ENCODE measurements around the gene SEC14L1.
"Not testable (repeated sequence)": the region's sequence is repeated elsewhere in the genome, so short reads cannot be mapped to it uniquely, and the experiment has no call there.

Gene SEC14L1

DNA sequence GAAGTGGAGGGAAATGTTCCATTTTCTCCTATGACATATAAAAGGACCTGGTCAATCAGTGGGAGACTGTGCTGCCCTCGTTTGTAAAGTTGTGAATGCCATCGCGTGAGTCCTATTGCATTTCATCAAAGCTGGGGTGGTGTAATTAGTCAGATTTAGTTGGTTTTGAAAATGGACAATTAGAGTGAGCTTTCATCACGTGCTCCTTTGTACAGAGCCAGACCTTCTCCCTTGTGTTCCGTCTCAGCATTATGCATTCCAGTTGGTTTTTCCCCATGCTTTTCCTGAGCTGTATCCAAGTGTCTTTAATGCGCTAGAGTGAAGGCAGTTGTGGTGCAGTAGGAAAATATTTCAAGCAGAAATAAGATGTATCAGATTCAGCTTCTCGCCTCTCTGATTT lies 10.4 kb downstream of the SEC14L1 start:
- Histone ChIP-seq H3K4me3 (ENCODE audit: low read depth, low read length) (no peak overlapping the region), H3K27ac (ENCODE audit: extremely low read depth, low read depth, low read length) (no peak overlapping the region), H3K36me3 (ENCODE audit: control insufficient read depth in 2 of 2, insufficient read depth in 1 of 2, low read length in 2 of 2) (peaks cover 8 to 29% of the 10 kb centered on the region in 2 experiments), H3K4me1 (ENCODE audit: control insufficient read depth, insufficient read depth, low read length) (peaks cover 17% of the 10 kb centered on the region), H3K9me3 (ENCODE audit: control insufficient read depth, insufficient read depth, low read depth, low read length) (no peaks in the 10 kb centered on the region)
- ChIA-PET CTCF (interaction anchor here (0.8 kb wide), 1 partner anchor 10 kb away, joined by 3 read pairs; no protein-coding TSS in a partner anchor), POLR2A (no interaction called here)
- TF ChIP-seq YY1 (tag by site-specific recombination; IDR thresholded peaks at IDR 0.05), result no peak
- TF ChIP-seq, protein P1, sequence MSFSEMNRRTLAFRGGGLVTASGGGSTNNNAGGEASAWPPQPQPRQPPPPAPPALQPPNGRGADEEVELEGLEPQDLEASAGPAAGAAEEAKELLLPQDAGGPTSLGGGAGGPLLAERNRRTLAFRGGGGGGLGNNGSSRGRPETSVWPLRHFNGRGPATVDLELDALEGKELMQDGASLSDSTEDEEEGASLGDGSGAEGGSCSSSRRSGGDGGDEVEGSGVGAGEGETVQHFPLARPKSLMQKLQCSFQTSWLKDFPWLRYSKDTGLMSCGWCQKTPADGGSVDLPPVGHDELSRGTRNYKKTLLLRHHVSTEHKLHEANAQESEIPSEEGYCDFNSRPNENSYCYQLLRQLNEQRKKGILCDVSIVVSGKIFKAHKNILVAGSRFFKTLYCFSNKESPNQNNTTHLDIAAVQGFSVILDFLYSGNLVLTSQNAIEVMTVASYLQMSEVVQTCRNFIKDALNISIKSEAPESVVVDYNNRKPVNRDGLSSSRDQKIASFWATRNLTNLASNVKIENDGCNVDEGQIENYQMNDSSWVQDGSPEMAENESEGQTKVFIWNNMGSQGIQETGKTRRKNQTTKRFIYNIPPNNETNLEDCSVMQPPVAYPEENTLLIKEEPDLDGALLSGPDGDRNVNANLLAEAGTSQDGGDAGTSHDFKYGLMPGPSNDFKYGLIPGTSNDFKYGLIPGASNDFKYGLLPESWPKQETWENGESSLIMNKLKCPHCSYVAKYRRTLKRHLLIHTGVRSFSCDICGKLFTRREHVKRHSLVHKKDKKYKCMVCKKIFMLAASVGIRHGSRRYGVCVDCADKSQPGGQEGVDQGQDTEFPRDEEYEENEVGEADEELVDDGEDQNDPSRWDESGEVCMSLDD (tag by site-specific recombination; IDR thresholded peaks at IDR 0.05), result no peak
- TF ChIP-seq ZSCAN16 (tag by site-specific recombination; IDR thresholded peaks at IDR 0.05), result no peak
- TF ChIP-seq ZNF184 (tag by site-specific recombination; IDR thresholded peaks at IDR 0.05), result no peak
- no peak for TF ChIP-seq ZNF112 (tag by site-specific recombination; IDR thresholded peaks at IDR 0.05)
- no peak for TF ChIP-seq ZNF354C (tag by site-specific recombination; IDR thresholded peaks at IDR 0.05; ENCODE audit: borderline replicate concordance, low read depth)
- TF ChIP-seq ZNF629 (tag by site-specific recombination; IDR thresholded peaks at IDR 0.05), result no peak
- TF ChIP-seq ZNF624 (tag by site-specific recombination; IDR thresholded peaks at IDR 0.05), result no peak
- no peak for TF ChIP-seq ZNF664 (tag by site-specific recombination; IDR thresholded peaks at IDR 0.05)
- TF ChIP-seq ZNF548 (tag by site-specific recombination; IDR thresholded peaks at IDR 0.05), result no peak
- no peak for TF ChIP-seq ZBTB26 (tag by site-specific recombination; optimal IDR thresholded peaks at IDR 0.05)
- TF ChIP-seq OSR2 (tag by site-specific recombination; IDR thresholded peaks at IDR 0.05), result no peak
- TF ChIP-seq SP3 (tag by site-specific recombination; IDR thresholded peaks at IDR 0.05), result no peak

GRCh38 chr17:77152056-77152455 lies 11.3 kb downstream of the SEC14L1 start:
- H3K9me3 ChIP-seq (ENCODE audit: control insufficient read depth, insufficient read depth, low read depth, low read length); H3K4me3 ChIP-seq (ENCODE audit: low read depth, low read length); H3K27ac ChIP-seq (ENCODE audit: extremely low read depth, low read depth, low read length); H3K4me1 ChIP-seq (ENCODE audit: control insufficient read depth, insufficient read depth, low read length): not testable (repeated sequence)
- ChIA-PET CTCF (interaction anchor here (0.5 to 0.7 kb wide), 2 partner anchors 46 to 741 kb away, joined by 3 read pairs; no protein-coding TSS in a partner anchor), POLR2A (interaction anchor here (0.6 to 0.7 kb wide), 2 partner anchors 31 to 1062 kb away, joined by 3 to 6 read pairs; no protein-coding TSS in a partner anchor)
- peaks cover 8 to 29% of the 10 kb centered on the region in 2 experiments for H3K36me3 ChIP-seq (ENCODE audit: control insufficient read depth in 2 of 2, insufficient read depth in 1 of 2, low read length in 2 of 2)

DNA sequence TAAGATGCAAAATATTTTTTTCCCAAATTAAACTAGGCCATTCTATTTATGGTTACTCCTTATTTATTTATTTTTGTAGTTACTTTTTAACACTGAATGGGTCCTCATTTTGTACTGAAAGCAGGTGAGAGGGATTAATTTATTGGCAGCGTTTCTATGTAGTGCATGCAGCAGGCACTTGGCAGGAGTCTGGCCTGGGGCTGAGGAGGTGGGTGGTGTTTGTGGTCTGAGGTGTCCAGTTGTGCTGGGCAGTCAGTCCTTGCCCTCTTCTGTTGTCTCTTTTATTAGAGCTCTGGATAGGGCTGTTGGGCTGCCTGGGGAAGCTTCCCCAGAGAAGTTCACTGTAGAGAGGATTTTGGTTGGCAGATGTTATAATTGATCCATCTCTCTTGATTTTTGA lies 12.7 kb downstream of the SEC14L1 start:
- Histone ChIP-seq H3K4me1 (ENCODE audit: control insufficient read depth, insufficient read depth, low read length) (peaks cover 3% of the 10 kb centered on the region; the same call in 1 of the 2 replicates), H3K27ac (ENCODE audit: extremely low read depth, low read depth, low read length) (no peak overlapping the region), H3K36me3 (ENCODE audit: control insufficient read depth in 2 of 2, insufficient read depth in 1 of 2, low read length in 2 of 2) (peaks cover 8 to 18% of the 10 kb centered on the region in 2 experiments), H3K4me3 (ENCODE audit: low read depth, low read length) (no peak overlapping the region), H3K9me3 (ENCODE audit: control insufficient read depth, insufficient read depth, low read depth, low read length) (no peaks in the 10 kb centered on the region)
- ChIA-PET CTCF (no interaction called here), POLR2A (interaction anchor here (1.0 kb wide), 1 partner anchor 13 kb away, joined by 4 read pairs; the partner anchor contains the start of gene SEC14L1)
- TF ChIP-seq ZNF133 (tag by site-specific recombination; IDR thresholded peaks at IDR 0.05) (no peak), MZF1 (tag by site-specific recombination; IDR thresholded peaks at IDR 0.05; ENCODE audit: borderline replicate concordance) (no peak), ZNF266 (tag by site-specific recombination; IDR thresholded peaks at IDR 0.05; ENCODE audit: low read depth) (no peak), ZNF777 (tag by site-specific recombination; IDR thresholded peaks at IDR 0.05; ENCODE audit: borderline replicate concordance) (no peak), ZFHX2 (tag by site-specific recombination; conservative IDR thresholded peaks at IDR 0.05) (no peak)
- TF ChIP-seq, protein P2, sequence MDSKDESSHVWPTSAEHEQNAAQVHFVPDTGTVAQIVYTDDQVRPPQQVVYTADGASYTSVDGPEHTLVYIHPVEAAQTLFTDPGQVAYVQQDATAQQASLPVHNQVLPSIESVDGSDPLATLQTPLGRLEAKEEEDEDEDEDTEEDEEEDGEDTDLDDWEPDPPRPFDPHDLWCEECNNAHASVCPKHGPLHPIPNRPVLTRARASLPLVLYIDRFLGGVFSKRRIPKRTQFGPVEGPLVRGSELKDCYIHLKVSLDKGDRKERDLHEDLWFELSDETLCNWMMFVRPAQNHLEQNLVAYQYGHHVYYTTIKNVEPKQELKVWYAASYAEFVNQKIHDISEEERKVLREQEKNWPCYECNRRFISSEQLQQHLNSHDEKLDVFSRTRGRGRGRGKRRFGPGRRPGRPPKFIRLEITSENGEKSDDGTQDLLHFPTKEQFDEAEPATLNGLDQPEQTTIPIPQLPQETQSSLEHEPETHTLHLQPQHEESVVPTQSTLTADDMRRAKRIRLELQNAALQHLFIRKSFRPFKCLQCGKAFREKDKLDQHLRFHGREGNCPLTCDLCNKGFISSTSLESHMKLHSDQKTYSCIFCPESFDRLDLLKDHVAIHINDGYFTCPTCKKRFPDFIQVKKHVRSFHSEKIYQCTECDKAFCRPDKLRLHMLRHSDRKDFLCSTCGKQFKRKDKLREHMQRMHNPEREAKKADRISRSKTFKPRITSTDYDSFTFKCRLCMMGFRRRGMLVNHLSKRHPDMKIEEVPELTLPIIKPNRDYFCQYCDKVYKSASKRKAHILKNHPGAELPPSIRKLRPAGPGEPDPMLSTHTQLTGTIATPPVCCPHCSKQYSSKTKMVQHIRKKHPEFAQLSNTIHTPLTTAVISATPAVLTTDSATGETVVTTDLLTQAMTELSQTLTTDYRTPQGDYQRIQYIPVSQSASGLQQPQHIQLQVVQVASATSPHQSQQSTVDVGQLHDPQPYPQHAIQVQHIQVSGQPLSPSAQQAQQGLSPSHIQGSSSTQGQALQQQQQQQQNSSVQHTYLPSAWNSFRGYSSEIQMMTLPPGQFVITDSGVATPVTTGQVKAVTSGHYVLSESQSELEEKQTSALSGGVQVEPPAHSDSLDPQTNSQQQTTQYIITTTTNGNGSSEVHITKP (tag by site-specific recombination; IDR thresholded peaks at IDR 0.05), result no peak
- TF ChIP-seq, protein P3, sequence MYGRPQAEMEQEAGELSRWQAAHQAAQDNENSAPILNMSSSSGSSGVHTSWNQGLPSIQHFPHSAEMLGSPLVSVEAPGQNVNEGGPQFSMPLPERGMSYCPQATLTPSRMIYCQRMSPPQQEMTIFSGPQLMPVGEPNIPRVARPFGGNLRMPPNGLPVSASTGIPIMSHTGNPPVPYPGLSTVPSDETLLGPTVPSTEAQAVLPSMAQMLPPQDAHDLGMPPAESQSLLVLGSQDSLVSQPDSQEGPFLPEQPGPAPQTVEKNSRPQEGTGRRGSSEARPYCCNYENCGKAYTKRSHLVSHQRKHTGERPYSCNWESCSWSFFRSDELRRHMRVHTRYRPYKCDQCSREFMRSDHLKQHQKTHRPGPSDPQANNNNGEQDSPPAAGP (tag by site-specific recombination; IDR thresholded peaks at IDR 0.05), result no peak
